OCI-LY3 (cell line): ENCODE data around the gene DYNLT1.

Experiments used
- H2AFZ ChIP-seq: fragments of 200-600, 300-600 bp; shearing (Covaris generic); 2 replicates; pipeline ENCODE4 v1.6.0; 2014; ENCODE audit warnings: antibody characterized with exemption, low read depth, low read length
- H3K27ac ChIP-seq: fragments of 200-600, 300-600 bp; sonication (generic); 2 replicates; pipeline ENCODE4 v1.5.1; 2014; ENCODE audit warnings: mild to moderate bottlenecking, low read length, moderate library complexity, mixed read lengths
- H3K27me3 ChIP-seq: fragments of 200-600, 300-600 bp; sonication (generic); 2 replicates; pipeline ENCODE4 v1.6.1; 2014; ENCODE audit warnings: low read depth, low read length, mixed read lengths
- H3K36me3 ChIP-seq: fragments of 200-600, 300-600 bp; sonication (generic); replicated peaks from 2 replicates; pipeline ENCODE3; 2014; ENCODE audit warnings: low read depth, low read length, mixed read lengths
- H3K4me1 ChIP-seq: fragments of 300-600, 200-600 bp; sonication (generic); 2 replicates; pipeline ENCODE4 v1.6.1; 2014; ENCODE audit warnings: low read length, mixed read lengths
- H3K4me2 ChIP-seq: fragments of 200-600, 300-600 bp; sonication (generic); 2 replicates; pipeline ENCODE4 v1.6.1; 2014; ENCODE audit warnings: low read length, mixed read lengths
- H3K4me3 ChIP-seq: fragments of 300-600, 200-600 bp; sonication (generic); 2 replicates; pipeline ENCODE4 v1.5.1; 2014; ENCODE audit warnings: antibody characterized with exemption, mild to moderate bottlenecking, low read length, moderate library complexity
- H3K79me2 ChIP-seq: fragments of 300-600, 200-600 bp; shearing (Covaris generic); 2 replicates; pipeline ENCODE4 v1.6.1; 2014; ENCODE audit warnings: mild to moderate bottlenecking, low read length, mixed read lengths
- H3K9ac ChIP-seq: fragments of 300-600, 200-600 bp; shearing (Covaris generic); 2 replicates; pipeline ENCODE4 v1.6.0; 2014; ENCODE audit warnings: mild to moderate bottlenecking, low read length, moderate library complexity
- H3K9me3 ChIP-seq: fragments of 200-600, 300-600 bp; shearing (Covaris generic); 2 replicates; pipeline ENCODE4 v1.6.1; 2014; ENCODE audit warnings: low read length, mixed read lengths; ENCODE audit not compliant: insufficient read depth
- H4K20me1 ChIP-seq: fragments of 200-600, 300-600 bp; sonication (generic); 2 replicates; pipeline ENCODE4 v1.6.1; 2016; ENCODE audit warnings: low read length, mixed read lengths; ENCODE audit not compliant: insufficient read depth
- EZH2phosphoT487 ChIP-seq: fragments of 200-600 bp; shearing (Covaris generic); IDR thresholded peaks from 2 replicates; pipeline ENCODE4 v1.6.1; 2018; ENCODE audit warnings: antibody characterized with exemption, mixed run types, low read depth
- TF ChIP-seq, protein P1 (sequence below): fragments of 200-600, 300-600 bp; sonication (generic); IDR thresholded peaks from 2 replicates; pipeline ENCODE4 v1.5.1; 2014; ENCODE audit warnings: antibody characterized with exemption, low read length, low read depth

Gene DYNLT1

DNA sequence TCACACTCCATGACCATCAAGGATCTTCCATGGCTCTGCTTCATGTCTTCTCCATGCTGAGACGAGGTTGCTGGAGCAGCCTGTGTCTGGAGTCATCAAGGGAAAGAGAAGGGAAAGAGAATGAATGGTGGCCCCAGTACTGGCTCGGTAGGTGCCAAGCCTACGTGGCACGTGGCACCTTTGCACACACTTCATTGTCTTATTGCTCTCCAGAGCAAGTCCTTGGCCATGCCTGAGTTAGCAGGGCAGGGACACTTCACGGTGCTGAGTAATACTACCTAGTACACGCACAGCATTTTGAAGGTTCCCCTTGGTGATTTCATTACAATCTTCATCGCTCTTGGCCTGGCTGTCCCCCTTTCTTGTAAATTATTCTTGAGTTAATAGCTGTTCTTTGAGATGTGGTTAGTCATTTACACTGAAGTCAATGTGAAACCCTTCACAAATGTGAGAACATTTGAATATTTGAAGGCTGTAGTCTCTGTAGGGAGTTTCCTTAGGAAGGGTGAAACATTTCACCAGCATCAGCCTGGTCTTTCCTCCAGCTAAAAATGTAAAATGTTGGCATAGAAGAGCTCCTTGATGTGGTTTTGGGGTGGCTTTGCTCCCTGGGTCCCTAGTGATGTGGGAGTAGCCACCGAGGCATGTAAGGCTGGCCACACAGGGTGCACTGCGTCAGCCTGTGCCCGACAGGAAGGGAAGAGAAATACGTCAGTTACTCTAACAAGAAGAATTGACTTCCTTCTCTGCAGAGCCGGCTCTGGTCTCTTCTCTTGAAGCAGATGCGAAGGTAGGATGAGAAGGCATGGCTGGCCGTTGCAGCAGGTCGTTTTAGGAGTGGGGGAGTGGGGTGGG lies 5.0 kb upstream of the DYNLT1 start, which contains the start of gene SYTL3:
Gene SYTL3 (plus strand): TSS at position 766 of the 855 bp plus-strand sequence. CDS start 13,215 bp downstream, outside the sequence.
- Histone ChIP-seq H3K4me2 (peak within 1 kb of the TSS; percentile 87), H4K20me1 (no peaks in the 10 kb centered on the region), H3K27ac (peak within 1 kb of the TSS; percentile 98), H3K9me3 (no peaks in the 10 kb centered on the region), H3K4me3 (peak within 1 kb of the TSS; percentile 70), H3K27me3 (no peaks in the 10 kb centered on the region), H3K79me2 (no peaks in the 10 kb centered on the region), H3K4me1 (peaks cover 36% of the 10 kb centered on the region), H3K9ac (peak within 1 kb of the TSS; percentile 64), H2AFZ (peak within 1 kb of the TSS; percentile 34; the same call in 1 of the 2 replicates), H3K36me3 (no peaks in the 10 kb centered on the region)
- TF ChIP-seq, protein P1, sequence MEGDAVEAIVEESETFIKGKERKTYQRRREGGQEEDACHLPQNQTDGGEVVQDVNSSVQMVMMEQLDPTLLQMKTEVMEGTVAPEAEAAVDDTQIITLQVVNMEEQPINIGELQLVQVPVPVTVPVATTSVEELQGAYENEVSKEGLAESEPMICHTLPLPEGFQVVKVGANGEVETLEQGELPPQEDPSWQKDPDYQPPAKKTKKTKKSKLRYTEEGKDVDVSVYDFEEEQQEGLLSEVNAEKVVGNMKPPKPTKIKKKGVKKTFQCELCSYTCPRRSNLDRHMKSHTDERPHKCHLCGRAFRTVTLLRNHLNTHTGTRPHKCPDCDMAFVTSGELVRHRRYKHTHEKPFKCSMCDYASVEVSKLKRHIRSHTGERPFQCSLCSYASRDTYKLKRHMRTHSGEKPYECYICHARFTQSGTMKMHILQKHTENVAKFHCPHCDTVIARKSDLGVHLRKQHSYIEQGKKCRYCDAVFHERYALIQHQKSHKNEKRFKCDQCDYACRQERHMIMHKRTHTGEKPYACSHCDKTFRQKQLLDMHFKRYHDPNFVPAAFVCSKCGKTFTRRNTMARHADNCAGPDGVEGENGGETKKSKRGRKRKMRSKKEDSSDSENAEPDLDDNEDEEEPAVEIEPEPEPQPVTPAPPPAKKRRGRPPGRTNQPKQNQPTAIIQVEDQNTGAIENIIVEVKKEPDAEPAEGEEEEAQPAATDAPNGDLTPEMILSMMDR, result no peak

DNA sequence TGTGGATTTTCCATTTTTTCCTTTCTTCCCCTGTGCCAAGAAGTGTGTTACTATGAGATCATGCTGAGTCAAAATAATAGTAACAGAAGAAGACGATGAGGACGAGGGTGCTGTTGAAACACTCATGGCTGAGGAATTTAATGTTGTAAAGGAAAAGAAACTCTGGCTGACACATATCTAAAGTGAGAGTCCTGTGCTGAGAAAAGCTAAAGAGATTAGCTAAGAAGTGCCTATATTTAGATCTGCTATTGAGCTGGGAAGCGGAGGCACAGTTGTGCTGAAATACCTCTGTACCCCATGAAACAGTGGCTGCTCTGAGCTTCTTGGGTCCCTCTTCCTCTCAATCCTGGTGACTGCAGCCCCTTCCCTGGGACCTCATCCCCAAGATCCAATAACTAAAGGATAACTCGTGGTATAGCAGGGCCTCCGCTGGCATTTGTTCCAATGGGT lies 4.2 kb upstream of the DYNLT1 start:
- TF ChIP-seq, protein P1, result no peak
- no peak for TF ChIP-seq EZH2phosphoT487
- H3K4me1 ChIP-seq, result peaks cover 36% of the 10 kb centered on the region

DNA sequence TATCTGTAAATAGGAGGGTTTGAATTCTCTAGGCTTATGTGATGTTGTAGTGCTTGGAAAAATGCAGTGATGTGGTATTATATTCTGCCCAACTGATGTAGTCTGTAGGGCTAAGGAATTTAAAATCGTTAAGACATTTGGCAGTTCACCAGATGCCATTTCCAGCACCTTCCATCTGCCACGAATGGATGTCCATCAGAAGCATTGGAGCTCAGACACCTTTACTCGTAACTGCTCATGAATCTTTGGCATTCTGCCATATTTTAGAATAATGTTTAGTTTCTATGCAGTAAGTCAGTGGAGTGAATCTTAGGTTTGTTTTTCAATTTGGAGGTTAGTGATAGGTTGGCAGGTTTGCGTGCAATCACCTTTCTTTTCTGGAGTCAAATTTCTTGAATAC lies 3.0 kb upstream of the DYNLT1 start:
- H3K27ac ChIP-seq, result no peak overlapping the region
- no peak for TF ChIP-seq EZH2phosphoT487
- TF ChIP-seq, protein P1, result no peak

More for the DNA sequence above, 4.2 kb upstream of the DYNLT1 start:
- Histone ChIP-seq H3K79me2 (peaks cover 7% of the 10 kb centered on the region), H2AFZ (no peak overlapping the region), H3K4me3 (peak overlapping the region; percentile 70), H4K20me1 (no peaks in the 10 kb centered on the region), H3K27ac (peak overlapping the region; percentile 98), H3K9ac (peak overlapping the region; percentile 64), H3K9me3 (no peaks in the 10 kb centered on the region), H3K27me3 (no peaks in the 10 kb centered on the region), H3K36me3 (no peaks in the 10 kb centered on the region), H3K4me2 (peak overlapping the region; percentile 87)

DNA sequence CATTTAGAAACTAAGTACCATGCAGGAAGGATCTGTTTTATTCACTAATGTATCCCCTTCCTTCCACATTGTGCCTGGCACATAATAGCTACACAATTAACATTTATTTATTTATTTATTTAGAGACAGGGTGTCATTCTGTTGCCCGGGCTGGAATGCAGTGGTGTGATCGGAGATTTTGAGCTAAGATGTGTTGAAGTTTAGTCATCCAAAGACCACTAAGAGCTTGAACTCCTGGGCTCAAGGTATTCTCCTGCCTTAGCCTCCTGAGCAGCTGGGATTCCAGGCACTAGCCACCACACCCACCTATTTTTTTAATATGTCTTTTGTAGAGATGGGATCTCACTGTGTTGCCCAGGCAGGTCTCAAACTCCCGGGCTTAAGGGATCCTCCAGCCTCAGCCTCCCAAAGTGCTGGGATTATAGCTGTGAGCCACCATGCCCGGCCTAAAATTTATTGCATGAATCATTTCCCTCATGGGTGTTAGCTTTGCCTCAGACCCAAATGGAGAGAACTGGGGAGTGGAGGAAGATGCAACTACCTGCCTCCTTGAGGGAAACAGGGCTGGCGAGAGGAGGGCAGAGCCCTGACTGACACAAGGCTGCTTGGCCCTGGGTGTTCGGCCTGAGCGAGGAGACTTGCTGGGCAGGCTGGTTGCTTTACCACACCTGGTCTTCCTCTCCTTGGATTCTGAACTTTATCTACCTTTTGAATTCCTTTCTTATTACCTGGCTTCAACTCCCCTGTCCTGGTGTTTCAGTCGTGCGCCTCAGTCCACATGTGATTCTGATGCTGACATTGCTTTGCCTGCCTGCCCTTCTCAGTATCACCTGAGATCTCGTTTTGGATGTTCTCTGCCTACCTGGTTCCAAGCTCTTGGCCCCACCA lies 1.7 kb upstream of the DYNLT1 start:
- Histone ChIP-seq H4K20me1 (no peaks in the 10 kb centered on the region), H3K4me2 (peak overlapping the region; percentile 96; the same call in 1 of the 2 replicates), H3K9ac (no peak overlapping the region), H3K27ac (no peak overlapping the region), H3K4me1 (peaks cover 42% of the 10 kb centered on the region), H3K9me3 (no peaks in the 10 kb centered on the region), H3K27me3 (no peaks in the 10 kb centered on the region), H3K79me2 (peaks cover 27% of the 10 kb centered on the region), H3K36me3 (peaks cover 10% of the 10 kb centered on the region), H3K4me3 (no peak overlapping the region), H2AFZ (no peak overlapping the region)
- TF ChIP-seq, protein P1, result no peak
- TF ChIP-seq EZH2phosphoT487, result no peak

More for the DNA sequence above, 3.0 kb upstream of the DYNLT1 start:
- H3K27me3 ChIP-seq, result no peaks in the 10 kb centered on the region
- no peaks in the 10 kb centered on the region for H4K20me1 ChIP-seq
- H3K36me3 ChIP-seq, result peaks cover 1% of the 10 kb centered on the region
- no peaks in the 10 kb centered on the region for H3K9me3 ChIP-seq
- H3K4me1 ChIP-seq, result peaks cover 42% of the 10 kb centered on the region
- H3K4me3 ChIP-seq, result no peak overlapping the region
- H3K79me2 ChIP-seq, result peaks cover 19% of the 10 kb centered on the region
- H2AFZ ChIP-seq, result no peak overlapping the region
- no peak overlapping the region for H3K4me2 ChIP-seq
- no peak overlapping the region for H3K9ac ChIP-seq
